Superior temporal gyrus (tissue), 1 donor: ENCODE data around the gene TJP1.
"Not testable (repeated sequence)": the region's sequence is repeated elsewhere in the genome, so short reads cannot be mapped to it uniquely, and the experiment has no call there.

Source experiments
- DNase-seq: peaks from one replicate; pipeline ENCODE4 v3.0.0-alpha.2; 2016; ENCODE audit errors: extremely low spot score

The TJP1 gene

DNA sequence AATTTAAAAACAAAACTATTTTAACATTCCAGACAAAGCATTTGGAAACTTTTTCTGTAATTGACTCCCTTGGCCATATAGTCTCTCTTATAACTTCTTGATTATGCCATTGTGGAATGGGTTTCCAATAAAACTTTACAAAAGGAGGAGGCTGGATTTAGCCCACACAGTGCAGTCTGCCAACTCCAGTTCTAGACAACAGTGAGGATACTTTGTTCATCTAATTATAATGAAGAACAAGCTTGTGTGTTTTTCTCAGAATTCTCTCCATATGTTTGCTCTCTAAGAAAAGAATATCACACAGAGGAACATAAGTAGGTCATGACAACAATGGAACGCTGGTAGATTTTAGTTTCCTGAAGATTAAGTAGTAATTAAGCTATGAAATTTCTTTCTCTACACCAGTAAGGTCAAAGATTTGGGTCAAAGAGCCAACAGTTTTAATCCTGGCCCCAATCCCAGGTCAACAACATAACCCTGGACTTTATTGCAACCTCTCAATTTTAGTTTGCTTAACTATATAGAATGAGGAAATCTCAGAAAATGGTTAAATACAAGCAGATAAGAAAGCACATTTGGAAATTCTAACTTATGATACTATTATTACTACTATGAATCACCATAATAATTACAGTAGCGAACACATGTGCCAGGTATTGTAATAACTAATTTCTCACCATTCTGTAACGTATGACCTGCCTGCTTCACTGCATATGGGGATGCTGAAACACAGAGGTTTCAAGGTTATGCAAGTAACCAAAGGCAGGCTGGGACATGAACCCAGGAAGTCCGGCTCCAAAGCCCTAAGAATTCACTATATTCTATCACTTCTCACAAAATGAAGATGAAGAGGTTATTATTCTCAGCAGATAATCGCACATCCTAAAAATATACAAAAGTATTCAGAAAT lies 65.7 kb downstream of the TJP1 start:
- DNase-seq: peak; percentile 64

DNA sequence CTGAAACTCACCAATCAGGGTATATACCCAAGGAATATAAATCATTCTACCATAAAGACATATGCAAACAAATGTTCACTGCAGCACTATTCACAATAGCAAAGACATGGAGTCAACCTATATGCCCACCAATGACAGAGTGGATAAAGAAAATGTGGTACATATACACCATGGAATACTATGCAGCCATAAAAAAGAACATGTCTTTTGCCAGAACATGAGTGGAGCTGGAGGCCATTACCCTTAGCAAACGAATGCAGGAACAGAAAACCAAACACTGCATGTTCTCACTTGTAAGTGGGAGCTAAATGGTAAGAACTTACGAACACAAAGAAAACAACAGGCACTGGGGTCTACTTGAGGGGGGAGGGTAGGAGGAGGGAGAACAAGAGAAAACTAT lies 68.3 kb downstream of the TJP1 start:
- not testable (repeated sequence) for DNase-seq

DNA sequence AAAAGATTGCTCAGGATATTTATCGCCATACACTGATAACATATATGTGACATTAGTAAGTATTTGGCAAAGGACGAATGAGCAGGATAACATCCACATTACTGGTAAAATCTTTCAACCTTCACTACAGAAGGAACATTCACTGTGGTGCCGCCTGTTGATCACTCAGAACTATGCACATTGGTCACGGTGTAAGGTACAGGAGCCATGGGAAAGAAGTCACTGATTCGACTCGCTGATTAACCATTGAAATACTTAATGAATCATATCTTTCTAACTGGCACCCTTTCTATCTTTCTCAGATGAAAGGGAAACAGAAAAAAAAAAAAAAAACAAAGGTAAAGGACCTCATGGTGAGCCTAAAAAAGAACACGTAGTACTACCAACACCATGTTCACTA lies 68.8 kb downstream of the TJP1 start:
- no peak for DNase-seq

DNA sequence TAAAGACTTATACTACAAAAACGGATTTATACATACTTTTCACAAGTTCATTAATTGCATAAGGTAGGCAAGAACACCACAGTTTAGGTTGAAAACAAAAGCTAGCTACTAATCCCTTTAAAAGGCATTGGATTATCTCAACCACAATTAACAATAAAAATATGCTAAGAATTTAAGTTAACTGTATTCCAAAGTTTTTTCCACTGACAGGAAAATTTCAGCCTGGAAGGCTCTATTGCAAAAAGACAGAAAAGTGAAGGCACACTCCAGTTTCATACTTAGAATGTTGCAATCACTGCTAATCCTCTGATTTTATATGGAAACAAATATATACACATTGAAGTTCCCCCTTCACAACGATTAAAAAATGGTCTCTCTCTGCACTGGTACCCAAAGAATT lies 71.5 kb downstream of the TJP1 start:
- no peak for DNase-seq

DNA sequence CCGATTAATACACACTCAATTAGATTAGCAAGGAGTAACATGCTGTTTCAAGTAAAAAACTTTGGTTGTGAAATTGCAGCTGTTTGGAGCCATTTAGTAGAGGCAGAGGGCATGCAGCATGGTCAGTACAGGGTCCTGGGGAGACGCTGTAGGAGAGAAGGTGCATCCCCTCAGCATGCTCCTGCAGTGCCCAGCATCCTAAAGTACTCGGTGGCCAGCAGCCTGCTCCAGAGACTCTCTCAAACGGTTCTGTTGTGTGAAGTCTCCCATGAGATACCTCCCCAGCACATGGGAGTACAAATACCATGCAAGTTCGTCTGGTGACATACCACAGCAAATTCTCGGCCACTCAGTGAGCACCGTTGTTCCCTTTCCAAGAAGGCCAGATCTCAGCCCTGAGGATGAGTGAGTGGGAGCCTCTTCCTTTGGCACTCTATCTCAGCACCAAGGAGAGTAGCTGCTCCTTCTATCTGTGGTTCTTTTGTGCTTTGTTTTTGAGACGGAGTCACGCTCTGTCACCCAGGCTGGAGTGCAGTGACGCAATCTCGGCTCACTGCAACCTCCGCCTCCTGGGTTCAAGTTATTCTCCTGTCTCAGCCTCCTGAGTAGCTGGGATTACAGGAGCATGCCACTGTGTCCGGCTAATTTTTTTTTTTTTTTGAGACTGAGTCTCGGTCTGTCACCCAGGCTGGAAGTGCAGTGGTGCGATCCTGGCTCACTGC lies 72.7 kb downstream of the TJP1 start:
- peak; percentile 48 for DNase-seq

DNA sequence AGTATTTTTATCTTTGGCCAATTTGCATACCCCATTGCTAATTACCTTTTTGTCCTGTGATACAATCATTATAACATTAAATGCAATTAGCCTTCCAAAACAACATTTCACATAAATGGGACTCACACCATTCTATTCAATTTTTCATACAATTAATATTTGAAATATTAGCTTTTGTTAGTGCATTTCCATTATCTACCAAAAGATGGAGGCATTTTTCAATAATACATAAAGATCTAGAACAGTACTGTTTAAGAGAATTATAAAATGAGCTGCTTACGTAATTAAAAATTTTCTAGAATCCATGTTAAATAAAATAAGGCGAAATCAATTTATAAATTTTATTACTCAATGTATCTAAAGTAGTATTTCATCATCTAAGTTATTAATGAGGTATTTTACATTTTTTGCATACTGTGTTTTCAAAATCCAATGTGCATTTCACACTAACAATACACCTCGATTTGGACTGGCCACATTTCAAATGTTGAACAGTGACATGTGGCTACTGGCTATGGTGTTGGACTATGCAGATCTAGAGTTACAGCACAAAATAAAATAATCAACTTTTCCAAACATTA lies 74.3 kb downstream of the TJP1 start:
- peak; percentile 65 for DNase-seq

DNA sequence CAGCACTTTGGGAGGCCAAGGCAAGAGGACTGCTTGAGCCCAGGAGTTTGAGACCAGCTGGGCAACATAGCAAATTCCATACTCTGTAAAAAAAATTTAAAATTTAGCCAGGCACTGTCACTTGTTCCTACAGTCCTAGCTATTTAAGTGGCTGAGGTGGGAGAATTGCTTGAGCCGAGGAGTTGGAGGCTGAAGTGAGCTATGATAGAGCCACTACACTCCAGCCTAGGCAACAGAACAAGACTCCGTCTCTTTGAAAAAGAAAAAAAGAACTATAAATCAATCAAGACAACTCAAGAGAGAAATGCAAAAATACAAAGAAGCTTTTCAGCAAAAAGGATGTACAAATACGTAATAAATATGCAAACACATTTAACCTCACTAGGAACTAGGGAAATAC lies 78.8 kb downstream of the TJP1 start:
- no peak for DNase-seq

DNA sequence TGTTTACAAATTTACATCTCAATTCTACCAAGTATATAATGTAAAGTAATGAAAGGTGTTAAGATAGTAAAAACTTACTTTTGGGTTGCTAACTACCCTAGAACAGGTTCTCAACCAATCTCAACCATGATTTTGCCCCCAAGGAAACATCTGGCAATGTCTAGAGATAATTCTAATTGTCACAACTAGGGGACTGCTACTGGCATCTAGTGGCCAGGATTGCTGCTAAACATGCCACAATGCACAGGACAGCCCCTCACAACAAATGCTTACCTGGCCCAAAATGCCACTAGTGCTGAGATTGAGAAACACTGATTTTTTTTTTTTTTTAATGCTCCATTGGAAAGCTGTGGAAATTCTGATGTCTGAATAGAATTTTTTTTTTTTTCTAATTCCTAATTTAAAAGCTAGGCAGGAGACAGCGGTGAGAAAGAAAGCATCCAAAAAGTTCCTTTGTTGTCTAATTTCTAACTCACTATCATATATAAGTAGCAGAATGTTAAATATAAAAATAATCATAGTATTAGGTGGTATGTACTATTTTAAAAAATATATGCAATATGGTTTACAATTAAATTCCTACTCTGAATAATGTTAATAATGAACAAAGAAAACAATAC lies 81.5 kb downstream of the TJP1 start:
- DNase-seq: no peak

DNA sequence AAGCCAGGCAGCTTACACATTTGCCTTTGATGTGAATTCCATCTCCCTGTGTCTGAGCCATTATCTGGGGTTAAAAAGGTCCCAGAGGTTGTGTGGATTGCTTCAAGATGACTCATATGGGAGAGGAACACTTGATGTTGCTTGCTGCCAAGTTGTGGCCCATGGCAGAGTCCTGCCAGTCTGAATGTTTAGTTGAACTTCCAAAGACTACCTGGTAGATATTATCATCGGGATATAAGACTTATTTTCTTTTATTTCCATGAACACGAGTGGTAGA lies 85.6 kb downstream of the TJP1 start:
- no peak for DNase-seq

DNA sequence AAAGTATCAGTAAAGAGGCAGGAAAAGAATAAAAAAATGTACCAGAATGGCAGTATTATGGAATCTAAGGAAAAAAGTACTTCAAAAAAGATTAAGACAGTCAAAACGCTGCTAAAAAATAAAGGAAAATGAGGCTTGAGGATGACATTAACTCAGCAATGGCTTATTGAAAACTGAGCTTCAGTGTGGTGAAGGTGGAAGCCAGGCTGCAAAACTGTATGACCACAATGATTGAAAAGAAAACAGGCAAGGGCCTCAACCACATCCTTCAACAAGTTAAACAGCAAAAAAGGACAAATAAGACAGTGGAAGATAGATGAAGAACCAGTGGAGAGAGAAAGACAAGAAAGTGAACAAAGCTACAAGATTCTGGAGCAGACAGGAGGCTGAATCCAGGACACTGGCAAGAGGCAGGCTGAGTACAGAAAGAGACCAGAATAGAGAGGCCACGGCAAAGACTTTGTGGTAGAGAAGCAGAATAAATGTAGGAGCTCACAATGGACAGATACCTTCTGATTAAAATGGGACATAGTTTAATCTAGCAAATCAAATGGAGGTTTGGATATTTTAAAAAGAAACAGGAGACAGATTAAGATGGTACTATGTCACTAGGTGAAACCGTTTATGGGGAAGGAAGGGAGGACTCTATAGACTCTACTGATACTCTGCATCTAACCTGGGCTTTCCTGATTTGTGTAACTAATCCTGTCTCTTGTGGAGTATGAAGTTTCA lies 86.1 kb downstream of the TJP1 start:
- DNase-seq: no peak

DNA sequence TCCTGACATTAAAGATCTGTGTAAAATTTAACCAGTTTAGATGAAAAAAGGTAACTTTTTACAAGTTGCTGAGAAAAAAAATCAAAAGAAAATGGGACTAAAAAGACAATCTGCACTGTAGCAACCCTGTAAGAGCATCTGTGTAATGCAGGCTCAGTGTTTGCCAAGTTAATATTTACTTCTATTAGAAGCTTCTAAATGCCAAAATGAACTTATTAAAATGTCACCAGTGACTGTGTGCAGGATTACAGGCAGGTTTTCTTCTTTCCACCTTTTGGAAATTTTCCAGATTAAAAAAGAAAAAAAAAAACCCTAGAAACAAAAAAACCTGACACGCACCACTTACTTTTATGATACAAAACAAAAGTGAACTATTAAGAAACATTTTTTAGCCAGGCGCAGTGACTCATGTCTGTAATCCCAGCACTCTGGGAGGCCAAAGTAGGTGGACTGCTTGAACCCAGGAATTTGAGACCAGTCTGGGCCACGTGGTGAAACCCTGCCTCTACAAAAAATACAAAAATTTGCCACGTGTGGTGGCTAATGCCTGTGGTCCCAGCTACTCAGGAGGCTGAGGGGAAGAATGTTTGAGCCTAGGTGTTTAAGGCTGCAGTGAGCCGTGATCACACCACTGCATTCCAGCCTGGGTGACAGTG lies 87.2 kb downstream of the TJP1 start:
- no peak for DNase-seq

DNA sequence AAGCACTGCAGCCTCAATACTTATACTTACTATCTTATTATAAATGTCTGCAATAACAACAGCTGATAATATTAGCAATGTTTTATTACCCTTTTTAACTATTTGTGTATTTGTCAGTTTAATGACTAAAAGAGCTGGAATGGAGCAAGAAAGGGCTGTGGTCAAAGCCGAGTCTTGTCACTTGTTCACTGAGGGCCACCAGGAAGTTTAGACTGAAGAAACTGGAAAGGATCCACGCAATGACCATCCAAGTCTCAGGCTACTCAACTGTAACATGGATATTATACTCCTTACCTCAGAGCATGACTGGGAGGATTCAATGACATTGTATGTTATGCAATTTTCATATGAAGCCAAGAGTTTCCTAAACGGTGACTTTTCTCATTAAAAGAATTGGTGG lies 90.4 kb downstream of the TJP1 start:
- no peak for DNase-seq

DNA sequence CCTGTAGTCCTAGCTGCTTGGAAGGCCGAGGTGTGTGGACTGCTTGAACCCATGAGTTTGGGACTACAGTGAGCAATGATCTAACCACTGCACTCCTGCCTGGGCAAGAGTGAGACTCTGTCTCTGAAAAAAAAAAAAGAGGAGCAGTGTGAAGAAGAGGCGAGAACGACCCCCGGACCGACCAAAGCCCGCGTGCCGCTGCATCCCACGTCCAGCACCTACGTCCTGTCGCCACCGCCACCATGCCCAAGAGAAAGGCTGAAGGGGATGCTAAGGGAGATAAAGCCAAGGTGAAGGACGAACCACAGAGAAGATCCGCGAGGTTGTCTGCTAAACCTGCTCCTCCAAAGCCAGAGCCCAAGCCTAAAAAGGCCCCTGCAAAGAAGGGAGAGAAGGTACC lies 91.8 kb downstream of the TJP1 start:
- not testable (repeated sequence) for DNase-seq

DNA sequence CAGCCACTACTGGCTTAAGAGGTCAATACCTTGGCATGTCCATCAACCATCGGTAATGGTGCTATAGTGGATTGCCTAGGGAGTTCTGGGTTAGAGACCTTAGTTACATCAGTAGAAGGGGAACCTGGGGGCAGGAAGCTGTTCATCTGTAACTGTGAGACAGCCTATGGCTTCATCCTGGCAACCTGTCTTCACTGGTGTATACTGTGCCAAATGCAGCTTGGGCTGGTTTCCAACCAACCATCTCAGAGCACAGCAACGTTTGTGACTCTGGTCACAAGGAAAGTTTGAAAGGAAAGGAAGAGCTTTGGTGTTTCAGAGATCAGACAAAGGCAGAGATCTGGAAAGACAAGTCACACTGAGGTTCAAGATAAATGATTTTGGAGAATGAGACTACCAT lies 93.8 kb downstream of the TJP1 start:
- no peak for DNase-seq

DNA sequence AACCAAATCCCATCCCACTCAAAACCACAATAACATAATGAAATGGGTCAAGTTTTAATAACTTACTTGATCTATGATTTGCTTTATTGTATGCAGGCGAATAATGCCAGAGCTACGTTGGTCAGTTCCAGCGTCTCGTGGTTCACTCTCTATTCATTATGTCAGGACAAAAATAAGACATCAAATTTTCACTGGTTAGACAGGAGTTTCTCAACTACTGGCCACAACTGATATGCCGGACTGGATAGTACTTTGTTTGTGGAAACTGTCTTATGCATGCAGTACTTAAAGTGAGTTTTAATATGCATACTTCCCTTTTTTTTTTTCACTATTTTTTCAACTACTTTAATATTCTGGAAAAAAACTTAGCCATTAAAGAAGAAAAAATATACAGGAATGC lies 94.4 kb downstream of the TJP1 start:
- DNase-seq: no peak

DNA sequence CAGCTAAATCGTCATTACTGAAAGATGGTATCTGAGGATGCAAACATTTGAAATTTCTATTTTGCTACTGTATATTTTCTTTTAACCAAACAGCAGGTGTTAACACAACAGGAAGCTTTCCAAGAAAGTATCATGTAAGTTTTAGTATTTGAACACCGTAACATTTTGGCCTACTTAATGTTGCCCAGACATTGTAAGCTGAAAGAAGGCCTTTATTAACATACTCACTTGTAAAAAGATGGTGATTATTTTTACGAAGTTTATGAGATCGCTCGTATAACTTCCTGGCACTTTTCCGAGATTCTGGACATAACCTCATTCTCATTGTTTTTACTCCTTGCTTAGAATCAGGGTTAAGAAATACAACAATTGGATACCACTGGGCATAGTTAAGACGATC lies 95.7 kb downstream of the TJP1 start:
- DNase-seq: no peak

DNA sequence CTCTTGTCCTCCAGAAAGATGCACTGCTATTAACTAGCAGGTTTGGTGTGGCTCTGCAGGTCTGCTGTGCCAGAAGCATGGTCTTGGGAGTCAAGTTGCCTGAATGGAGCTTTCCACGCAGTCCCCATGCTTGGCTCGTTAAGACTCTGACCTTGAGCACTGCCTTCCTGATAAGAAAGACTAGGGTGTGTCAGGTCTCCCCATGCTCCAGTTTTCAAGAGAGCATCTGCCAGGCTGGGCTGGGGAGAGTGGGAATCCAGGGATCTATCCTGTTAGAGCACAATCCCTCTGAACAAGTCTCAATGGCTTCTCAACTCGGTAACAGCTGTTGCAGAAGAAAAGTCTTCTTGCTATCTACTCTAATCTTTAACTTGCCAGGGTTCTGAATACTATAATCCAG lies 98.2 kb downstream of the TJP1 start:
- no peak for DNase-seq

DNA sequence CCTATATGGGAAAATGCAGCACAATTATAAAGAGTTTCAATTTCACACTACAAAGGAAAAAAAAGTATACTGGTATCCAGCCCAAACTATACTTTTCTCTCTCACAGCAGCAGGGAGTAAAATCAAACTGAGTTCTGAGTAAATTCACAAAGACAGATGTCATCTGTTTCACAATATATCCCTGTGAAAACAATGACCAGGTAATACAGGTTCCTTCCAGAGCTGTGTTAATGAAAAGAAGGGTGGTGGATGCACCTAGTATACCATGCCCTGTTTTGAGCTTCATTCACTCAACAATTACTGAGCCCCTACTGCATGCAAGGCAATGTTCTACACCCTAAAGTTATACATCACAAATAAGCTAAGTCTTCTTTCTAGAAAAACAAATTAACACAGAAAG lies 108.5 kb downstream of the TJP1 start:
- DNase-seq: no peak

DNA sequence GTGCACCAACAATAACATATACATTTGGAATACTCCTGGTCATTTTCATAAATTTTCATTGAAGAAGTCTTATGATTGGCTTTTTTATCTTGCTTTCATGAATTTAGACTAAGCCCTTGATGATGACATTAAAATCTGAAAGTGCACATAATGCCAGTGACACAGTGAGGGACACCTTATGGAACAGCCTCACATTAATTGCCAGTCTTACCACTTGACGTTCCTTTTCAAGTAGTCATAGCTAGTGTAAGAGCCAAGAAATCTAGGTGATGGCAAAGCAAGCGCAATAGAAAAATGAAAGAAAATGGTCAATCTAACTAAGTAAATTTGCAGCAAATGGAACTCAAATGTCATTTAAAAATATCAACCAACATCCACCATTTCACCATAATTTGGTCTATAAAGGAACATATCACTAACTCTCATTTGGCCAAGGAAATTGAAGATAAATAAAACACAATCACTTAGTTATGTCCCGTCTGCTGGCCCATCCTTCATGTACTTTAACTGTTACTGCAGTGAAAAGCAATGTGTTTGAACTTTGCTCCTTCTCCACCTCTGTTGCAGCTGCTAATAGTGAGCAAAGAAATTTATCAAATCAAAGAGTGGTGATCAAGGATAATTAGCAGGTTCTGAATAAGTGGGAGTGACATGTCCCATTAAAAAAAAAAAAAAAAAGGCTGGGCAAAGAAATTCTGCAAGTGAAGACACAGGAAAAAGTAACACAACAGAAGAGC lies 110.0 kb downstream of the TJP1 start:
- no peak for DNase-seq

DNA sequence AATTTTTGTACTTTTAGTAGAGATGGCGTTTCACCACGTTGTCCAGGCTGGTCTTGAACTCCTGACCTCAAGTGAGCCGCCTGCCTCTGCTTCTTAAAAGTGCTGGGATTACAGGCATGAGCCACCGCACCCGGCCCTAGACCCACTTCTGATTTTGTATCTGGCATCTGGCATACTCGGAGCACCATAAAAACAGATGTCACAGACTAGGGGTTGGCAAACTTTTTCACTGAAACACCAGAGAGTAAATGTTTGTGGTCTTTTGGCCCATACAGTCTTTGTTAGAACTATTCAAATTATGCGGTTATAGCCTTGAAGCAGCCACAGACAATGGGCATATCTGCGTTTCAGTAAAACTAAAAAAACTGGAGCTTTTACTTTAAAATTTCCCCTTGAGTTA lies 110.7 kb downstream of the TJP1 start:
- no peak for DNase-seq

DNA sequence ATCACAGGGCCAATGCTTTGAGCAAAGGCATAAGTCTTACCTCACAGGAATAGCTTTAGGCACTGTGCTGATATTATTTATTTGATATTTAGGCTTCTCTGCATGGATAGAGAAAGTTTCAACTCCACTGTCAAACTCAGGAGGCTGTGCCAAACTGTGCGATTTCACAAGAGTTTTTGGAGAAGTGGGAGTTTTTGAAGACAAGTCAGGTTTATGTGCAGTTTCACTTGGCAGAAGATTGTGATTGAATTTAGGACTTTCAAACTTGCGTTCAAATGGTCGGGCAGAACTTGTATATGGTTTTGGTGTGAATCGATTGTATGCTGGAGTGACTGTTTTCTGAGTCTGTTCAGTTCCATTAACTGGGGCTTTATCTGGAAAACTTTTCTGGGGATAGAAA lies 113.7 kb downstream of the TJP1 start:
- no peak for DNase-seq
